Activated CD4-positive, alpha-beta memory T cell treated with anti-CD3 and anti-CD28 coated beads for 36 hours (primary cell): ENCODE data around the gene EVC. TPM values are rescaled to one million over a fixed set of nuclear protein-coding genes. Genes with fewer than 3 reads are reported as not detected.

ENCODE experiments used
- CTCF ChIA-PET: fragments of 350-600 bp; sonication (Branson Sonifier 250); formaldehyde crosslinking; loops from one replicate; lab custom pipeline; 2021; ENCODE audit warnings: antibody characterized with exemption, inconsistent platforms; lab: Charles Lee
- POLR2A ChIA-PET: fragments of 350-600 bp; sonication (Branson Sonifier 250); formaldehyde crosslinking; loops from one replicate; lab custom pipeline; 2021; ENCODE audit warnings: antibody characterized with exemption; lab: Charles Lee
- DNase-seq: peaks from one replicate; pipeline ENCODE4 v3.0.0-alpha.2; 2020
- H3K27ac Mint-ChIP-seq: one replicate; pipeline ENCODE4 v1.8.0; 2021; ENCODE audit warnings: mixed read lengths
- H3K27me3 Mint-ChIP-seq: one replicate; pipeline ENCODE4 v1.8.0; 2021; ENCODE audit warnings: mixed read lengths
- H3K36me3 Mint-ChIP-seq: one replicate; pipeline ENCODE4 v1.8.0; 2021; ENCODE audit warnings: mixed read lengths
- H3K4me1 Mint-ChIP-seq: one replicate; pipeline ENCODE4 v1.8.0; 2021; ENCODE audit warnings: low read depth, mixed read lengths
- H3K4me3 Mint-ChIP-seq: one replicate; pipeline ENCODE4 v1.8.0; 2021; ENCODE audit warnings: mild to moderate bottlenecking, mixed read lengths
- H3K9me3 Mint-ChIP-seq: one replicate; pipeline ENCODE4 v1.8.0; 2021; ENCODE audit warnings: mixed read lengths
- intact Hi-C: fragments of 100-400 bp; cut with micrococcal nuclease; formaldehyde crosslinking; loops from one replicate; pipeline ENCODE4 v1.15.1; 2023
- total RNA-seq, 2 experiments: library from RNA; stranded (reverse); gene quantifications; one replicate each; pipeline ENCODE4 v1.2.3, GENCODE V29; 2021

Gene EVC
- total RNA-seq, 2 experiments from 2014 or later = 1.7 to 3.1 TPM

- ChIA-PET CTCF (no interaction called here), POLR2A (no interaction called here)
- Mint-ChIP-seq H3K4me1 (no peaks in the 10 kb centered on the region), H3K4me3 (no peak overlapping the region), H3K27me3 (peaks cover 2% of the 10 kb centered on the region), H3K36me3 (no peaks in the 10 kb centered on the region), H3K27ac (no peak overlapping the region), H3K9me3 (no peaks in the 10 kb centered on the region)
- DNase-seq = no peak
- intact Hi-C loops = no loop called here
These were observed 76.3 kb downstream of the EVC start for GRCh38 chr4:5787311-5787710.

- Mint-ChIP-seq H3K36me3 (no peaks in the 10 kb centered on the region), H3K9me3 (no peaks in the 10 kb centered on the region), H3K27ac (no peak overlapping the region), H3K4me1 (no peaks in the 10 kb centered on the region), H3K4me3 (no peak overlapping the region), H3K27me3 (peaks cover under 1% of the 10 kb centered on the region)
- POLR2A ChIA-PET = no interaction called here
- CTCF ChIA-PET = no interaction called here
- intact Hi-C loops = no loop called here
- no peak for DNase-seq
These were observed 77.1 kb downstream of the EVC start for GRCh38 chr4:5788144-5788543.

GRCh38 chr4:5789141-5789540 lies 78.1 kb downstream of the EVC start:
- Mint-ChIP-seq H3K9me3 (no peaks in the 10 kb centered on the region), H3K4me3 (no peak overlapping the region), H3K4me1 (no peaks in the 10 kb centered on the region), H3K27ac (no peak overlapping the region), H3K36me3 (no peaks in the 10 kb centered on the region), H3K27me3 (no peaks in the 10 kb centered on the region)
- DNase-seq = no peak
- POLR2A ChIA-PET = no interaction called here
- intact Hi-C loops = no loop called here
- CTCF ChIA-PET = no interaction called here

- no peaks in the 10 kb centered on the region for H3K27me3 Mint-ChIP-seq
- DNase-seq = no peak
- H3K4me3 Mint-ChIP-seq = no peak overlapping the region
- H3K4me1 Mint-ChIP-seq = no peaks in the 10 kb centered on the region
- ChIA-PET CTCF (interaction anchor here (0.8 to 1.0 kb wide), 2 partner anchors 17 to 22 kb away, joined by 3 to 4 read pairs; no protein-coding TSS in a partner anchor), POLR2A (interaction anchor here (0.6 kb wide), 1 partner anchor 1029 kb away, joined by 3 read pairs; no protein-coding TSS in a partner anchor)
- intact Hi-C loops = loop anchor here (5.0 kb wide), 2 partner anchors 388 to 793 kb away; no protein-coding TSS in a partner anchor
- H3K9me3 Mint-ChIP-seq = no peaks in the 10 kb centered on the region
- no peak overlapping the region for H3K27ac Mint-ChIP-seq
- no peaks in the 10 kb centered on the region for H3K36me3 Mint-ChIP-seq
These were observed 79.5 kb downstream of the EVC start for GRCh38 chr4:5790546-5790857.

- Mint-ChIP-seq H3K4me1 (no peaks in the 10 kb centered on the region), H3K9me3 (no peaks in the 10 kb centered on the region), H3K27me3 (no peaks in the 10 kb centered on the region), H3K27ac (no peak overlapping the region), H3K36me3 (no peaks in the 10 kb centered on the region), H3K4me3 (no peak overlapping the region)
- intact Hi-C loops = loop anchor here (5.0 kb wide), 2 partner anchors 389 to 794 kb away; no protein-coding TSS in a partner anchor
- CTCF ChIA-PET = no interaction called here
- no peak for DNase-seq
- POLR2A ChIA-PET = no interaction called here
These were observed 80.7 kb downstream of the EVC start for GRCh38 chr4:5791654-5792053.

- Mint-ChIP-seq H3K36me3 (no peaks in the 10 kb centered on the region), H3K9me3 (no peaks in the 10 kb centered on the region), H3K4me3 (no peak overlapping the region), H3K4me1 (no peaks in the 10 kb centered on the region), H3K27ac (no peak overlapping the region), H3K27me3 (no peaks in the 10 kb centered on the region)
- intact Hi-C loops = loop anchor here (5.0 kb wide), 2 partner anchors 391 to 796 kb away; no protein-coding TSS in a partner anchor
- ChIA-PET CTCF (no interaction called here), POLR2A (no interaction called here)
- DNase-seq = no peak
These were observed 82.5 kb downstream of the EVC start for GRCh38 chr4:5793514-5793913.

- Mint-ChIP-seq H3K4me3 (no peak overlapping the region), H3K27me3 (no peaks in the 10 kb centered on the region), H3K9me3 (no peaks in the 10 kb centered on the region), H3K27ac (no peak overlapping the region), H3K36me3 (no peaks in the 10 kb centered on the region), H3K4me1 (no peaks in the 10 kb centered on the region)
- no peak for DNase-seq
- intact Hi-C loops = no loop called here
- ChIA-PET CTCF (no interaction called here), POLR2A (no interaction called here)
These were observed 84.6 kb downstream of the EVC start for GRCh38 chr4:5795580-5795979.

- H3K4me1 Mint-ChIP-seq = no peaks in the 10 kb centered on the region
- no peaks in the 10 kb centered on the region for H3K36me3 Mint-ChIP-seq
- intact Hi-C loops = no loop called here
- ChIA-PET POLR2A (no interaction called here), CTCF (no interaction called here)
- DNase-seq = no peak
- no peak overlapping the region for H3K4me3 Mint-ChIP-seq
- H3K27me3 Mint-ChIP-seq = no peaks in the 10 kb centered on the region
- H3K27ac Mint-ChIP-seq = no peak overlapping the region
- no peaks in the 10 kb centered on the region for H3K9me3 Mint-ChIP-seq
These were observed 86.0 kb downstream of the EVC start for GRCh38 chr4:5796976-5797375.

GRCh38 chr4:5797866-5798265 lies 86.9 kb downstream of the EVC start:
- ChIA-PET POLR2A (no interaction called here), CTCF (no interaction called here)
- H3K27ac Mint-ChIP-seq = no peak overlapping the region
- no peaks in the 10 kb centered on the region for H3K36me3 Mint-ChIP-seq
- DNase-seq = no peak
- H3K9me3 Mint-ChIP-seq = no peaks in the 10 kb centered on the region
- no peaks in the 10 kb centered on the region for H3K4me1 Mint-ChIP-seq
- intact Hi-C loops = no loop called here
- no peak overlapping the region for H3K4me3 Mint-ChIP-seq
- no peaks in the 10 kb centered on the region for H3K27me3 Mint-ChIP-seq

GRCh38 chr4:5798462-5798861 lies 87.5 kb downstream of the EVC start:
- Mint-ChIP-seq H3K9me3 (no peaks in the 10 kb centered on the region), H3K36me3 (no peaks in the 10 kb centered on the region), H3K27me3 (no peaks in the 10 kb centered on the region), H3K4me3 (no peak overlapping the region), H3K4me1 (no peaks in the 10 kb centered on the region), H3K27ac (no peak overlapping the region)
- POLR2A ChIA-PET = no interaction called here
- no peak for DNase-seq
- CTCF ChIA-PET = no interaction called here
- intact Hi-C loops = no loop called here

- Mint-ChIP-seq H3K27ac (no peak overlapping the region), H3K4me3 (no peak overlapping the region)
- CTCF ChIA-PET = no interaction called here
These were observed 87.9 kb downstream of the EVC start for GRCh38 chr4:5798946-5799345.

GRCh38 chr4:5799406-5799805 lies 88.4 kb downstream of the EVC start:
- DNase-seq = no peak
- POLR2A ChIA-PET = no interaction called here
- Mint-ChIP-seq H3K9me3 (no peaks in the 10 kb centered on the region), H3K36me3 (no peaks in the 10 kb centered on the region), H3K27me3 (no peaks in the 10 kb centered on the region), H3K4me3 (no peak overlapping the region), H3K27ac (no peak overlapping the region), H3K4me1 (no peaks in the 10 kb centered on the region)
- intact Hi-C loops = no loop called here
- CTCF ChIA-PET = no interaction called here

More at GRCh38 chr4:5798946-5799345, 87.9 kb downstream of the EVC start:
- POLR2A ChIA-PET = no interaction called here
- intact Hi-C loops = no loop called here
- H3K27me3 Mint-ChIP-seq = no peaks in the 10 kb centered on the region
- H3K36me3 Mint-ChIP-seq = no peaks in the 10 kb centered on the region
- no peak for DNase-seq
- H3K9me3 Mint-ChIP-seq = no peaks in the 10 kb centered on the region
- H3K4me1 Mint-ChIP-seq = no peaks in the 10 kb centered on the region

- ChIA-PET POLR2A (no interaction called here), CTCF (no interaction called here)
- H3K27me3 Mint-ChIP-seq = no peaks in the 10 kb centered on the region
- H3K4me1 Mint-ChIP-seq = no peaks in the 10 kb centered on the region
- H3K36me3 Mint-ChIP-seq = no peaks in the 10 kb centered on the region
- H3K4me3 Mint-ChIP-seq = no peak overlapping the region
- no peak overlapping the region for H3K27ac Mint-ChIP-seq
- no peaks in the 10 kb centered on the region for H3K9me3 Mint-ChIP-seq
- DNase-seq = no peak
- intact Hi-C loops = no loop called here
These were observed 89.5 kb downstream of the EVC start for GRCh38 chr4:5800496-5800895.
